GM18951 (cell line): ENCODE measurements around the gene BLVRB.
"Not testable (repeated sequence)": the region's sequence is repeated elsewhere in the genome, so short reads cannot be mapped to it uniquely, and the experiment has no call there.

ENCODE experiments used
- POLR2A ChIP-seq: IDR thresholded peaks from 4 replicates; pipeline ENCODE4 v1.6.1; 2011; ENCODE audit warnings: mild to moderate bottlenecking; ENCODE audit not compliant: insufficient read length, insufficient read depth; ENCODE audit errors: extremely low read depth
- in situ Hi-C: fragments of 300-500 bp; cut with MboI; formaldehyde crosslinking; loops from one replicate; pipeline ENCODE4 v1.12.0; 2022; ENCODE audit warnings: low sequenced_read_pairs, mixed read lengths, inconsistent platforms; ENCODE audit not compliant: unreplicated experiment

The BLVRB gene

DNA sequence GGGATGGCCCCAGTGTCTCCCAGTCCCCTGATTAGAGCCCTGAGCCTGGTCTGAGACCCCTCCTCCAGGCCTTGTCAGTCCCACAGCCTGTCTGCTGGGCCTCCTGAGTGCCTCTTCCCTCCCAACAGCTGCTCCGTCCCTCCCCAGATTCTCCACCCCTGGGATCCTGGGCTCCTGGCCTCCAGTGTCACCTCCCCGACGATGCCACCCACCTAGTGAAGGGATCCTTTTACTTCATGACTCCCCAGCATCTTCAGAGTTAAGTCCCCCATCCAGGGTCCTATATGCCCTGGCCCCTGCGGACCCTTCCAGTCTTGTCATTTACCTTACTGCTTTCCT lies 47.9 kb downstream of the BLVRB start:
- in situ Hi-C loops: no loop called here
- TF ChIP-seq POLR2A: no peak

DNA sequence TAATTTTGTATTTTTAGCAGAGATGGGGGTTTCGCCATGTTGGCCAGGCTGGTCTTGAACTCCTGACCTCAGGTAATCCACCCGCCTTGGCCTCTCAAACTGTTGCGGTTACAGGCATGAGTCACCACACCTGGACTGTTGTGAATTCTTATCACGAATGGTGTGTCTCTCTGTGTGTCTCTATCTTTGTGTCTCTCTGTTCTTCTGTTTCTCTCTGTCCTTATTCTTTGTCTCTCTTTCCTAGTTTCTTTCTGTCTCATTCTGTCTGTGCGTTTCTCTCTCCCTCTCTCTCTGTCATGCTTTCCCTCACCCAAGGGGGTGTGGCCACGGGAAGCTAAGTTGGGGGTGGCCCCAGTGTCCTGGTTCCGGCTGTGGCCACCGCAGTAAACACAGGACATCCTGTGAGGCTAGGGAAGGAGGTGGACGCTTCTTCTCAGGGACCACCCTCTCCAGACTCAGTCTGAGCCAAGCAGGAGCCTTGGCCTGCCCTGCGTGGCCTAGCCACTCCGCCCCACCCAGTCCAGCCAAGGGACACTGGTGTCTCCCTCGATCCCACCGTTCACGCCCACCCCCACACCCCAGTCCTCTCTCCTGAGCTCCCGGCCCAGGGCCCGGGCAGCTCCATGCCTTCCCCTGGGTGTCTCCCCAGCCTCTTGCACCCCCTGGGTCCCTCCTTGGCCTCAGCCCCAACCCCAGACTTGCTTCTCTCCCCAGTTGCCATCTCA lies 48.5 kb downstream of the BLVRB start:
- in situ Hi-C loops: no loop called here
- TF ChIP-seq POLR2A: no peak

DNA sequence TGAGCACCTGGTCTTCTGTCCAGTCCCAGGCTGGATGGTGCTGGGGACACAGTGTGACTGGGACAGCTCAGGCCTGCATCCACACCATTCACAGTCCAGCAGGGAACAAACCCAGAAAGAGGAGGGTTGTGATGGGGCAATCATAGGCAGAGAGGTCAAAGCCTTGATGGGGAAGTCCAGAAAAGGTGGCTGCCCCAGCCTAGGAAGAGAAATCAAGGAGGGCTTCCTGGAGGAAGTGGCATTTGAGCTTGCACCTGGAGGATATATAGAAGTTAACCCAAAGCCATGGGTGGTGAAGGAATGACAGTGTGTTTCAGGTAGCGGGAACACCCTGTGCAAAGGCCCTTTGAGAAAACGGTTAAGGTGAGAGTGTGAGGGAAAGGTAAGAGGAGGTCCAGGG lies 49.8 kb downstream of the BLVRB start:
- no peak for TF ChIP-seq POLR2A
- in situ Hi-C loops: no loop called here

DNA sequence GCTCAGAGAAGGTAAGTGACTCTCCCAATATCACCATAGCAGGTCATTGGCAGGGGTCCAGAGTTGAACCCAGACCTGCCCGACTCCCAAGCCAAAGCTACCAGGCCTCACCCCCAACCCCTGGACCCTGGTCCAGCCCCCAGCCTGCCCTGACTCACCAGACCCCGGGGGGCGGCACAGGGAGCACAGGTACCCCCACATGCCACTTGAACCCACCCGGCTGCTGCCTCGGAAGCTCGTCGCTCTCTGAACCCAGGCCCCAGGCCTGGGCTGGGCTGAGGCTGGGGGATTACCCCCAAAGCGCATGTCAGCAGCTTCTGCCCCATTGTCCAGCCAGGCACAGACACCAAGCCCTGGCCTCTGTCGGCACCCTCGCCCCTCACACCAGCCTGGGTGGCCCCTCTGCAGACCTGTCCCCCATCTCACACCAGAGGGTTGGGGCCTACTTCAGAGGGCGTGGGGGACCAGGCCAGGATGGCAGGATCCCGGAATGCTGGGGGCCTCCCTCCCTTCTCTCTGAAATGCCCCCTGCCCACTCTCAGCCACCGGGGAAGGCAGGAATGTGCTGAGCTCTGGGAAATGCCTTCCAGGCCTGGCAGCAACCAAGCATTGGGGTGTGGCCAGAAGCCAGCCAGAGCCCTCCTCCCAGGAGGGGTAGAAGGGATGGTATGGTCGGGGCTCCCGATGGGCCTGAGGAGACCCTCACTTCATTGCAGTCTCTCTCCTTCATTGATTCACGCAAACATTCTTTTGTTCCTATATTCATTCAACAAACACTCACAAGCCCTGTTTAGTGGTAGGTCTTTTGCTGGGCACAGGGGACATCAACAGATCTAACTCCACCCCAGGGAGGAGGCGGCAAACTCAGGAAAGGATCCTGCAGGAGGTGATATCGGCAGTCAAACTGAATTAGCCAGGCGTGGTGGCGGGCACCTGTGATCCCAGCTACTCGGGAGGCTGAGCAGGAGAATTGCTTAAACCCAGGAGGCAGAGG lies 50.7 kb downstream of the BLVRB start:
- TF ChIP-seq POLR2A: no peak
- in situ Hi-C loops: no loop called here

DNA sequence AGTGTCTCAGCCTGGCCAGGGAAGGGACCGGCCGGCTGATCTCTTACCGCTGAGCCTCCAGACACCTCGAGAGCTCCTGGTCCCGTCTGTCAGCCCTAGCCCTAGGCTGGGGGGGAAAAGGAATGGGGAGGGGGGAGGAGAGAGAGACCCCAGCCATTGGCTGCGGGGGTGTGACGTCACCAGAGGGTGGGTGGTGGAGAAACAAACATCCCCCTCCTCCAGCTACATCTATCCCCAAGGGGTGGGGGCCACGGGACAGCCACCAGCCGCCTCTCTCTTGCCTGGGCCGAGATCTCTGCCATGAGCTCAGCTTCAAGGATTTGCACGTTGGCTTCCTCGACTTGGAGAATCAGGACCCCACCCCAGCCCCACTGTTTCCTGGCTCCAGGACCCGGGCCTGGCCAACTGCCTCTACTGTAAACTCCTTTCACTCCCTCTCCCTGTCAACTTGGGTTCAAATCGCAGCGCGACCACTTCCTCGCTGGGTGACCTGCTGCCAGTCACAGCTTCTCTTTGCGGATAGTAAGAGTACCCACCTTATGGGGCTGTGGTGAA lies 52.2 kb downstream of the BLVRB start, which contains the start of gene PRX:
PRX (minus strand) TSS at position 88 of the 555 bp plus-strand sequence. CDS start 5,446 bp downstream, outside the sequence.
- no peak for TF ChIP-seq POLR2A
- in situ Hi-C loops: no loop called here

DNA sequence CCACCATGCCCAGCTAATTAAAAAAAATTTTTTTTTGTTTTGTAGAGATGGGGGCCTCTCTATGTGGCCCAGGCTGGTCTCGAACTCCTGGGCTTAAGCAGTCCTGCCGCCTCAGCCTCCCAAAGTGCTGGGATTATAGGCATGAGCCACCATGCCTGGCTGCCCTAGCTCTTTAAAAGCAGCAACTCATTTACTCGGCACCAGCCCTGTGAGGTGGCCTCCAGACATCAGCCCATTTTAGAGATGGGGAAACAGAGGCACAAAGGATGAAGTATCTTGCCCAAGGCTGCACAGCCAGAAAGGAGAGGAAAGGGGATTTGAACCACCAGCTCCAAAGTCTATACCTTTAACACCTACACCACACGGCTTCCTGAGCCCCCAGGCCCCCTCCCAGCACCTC lies 52.7 kb downstream of the BLVRB start:
- in situ Hi-C loops: no loop called here
- no peak for TF ChIP-seq POLR2A

DNA sequence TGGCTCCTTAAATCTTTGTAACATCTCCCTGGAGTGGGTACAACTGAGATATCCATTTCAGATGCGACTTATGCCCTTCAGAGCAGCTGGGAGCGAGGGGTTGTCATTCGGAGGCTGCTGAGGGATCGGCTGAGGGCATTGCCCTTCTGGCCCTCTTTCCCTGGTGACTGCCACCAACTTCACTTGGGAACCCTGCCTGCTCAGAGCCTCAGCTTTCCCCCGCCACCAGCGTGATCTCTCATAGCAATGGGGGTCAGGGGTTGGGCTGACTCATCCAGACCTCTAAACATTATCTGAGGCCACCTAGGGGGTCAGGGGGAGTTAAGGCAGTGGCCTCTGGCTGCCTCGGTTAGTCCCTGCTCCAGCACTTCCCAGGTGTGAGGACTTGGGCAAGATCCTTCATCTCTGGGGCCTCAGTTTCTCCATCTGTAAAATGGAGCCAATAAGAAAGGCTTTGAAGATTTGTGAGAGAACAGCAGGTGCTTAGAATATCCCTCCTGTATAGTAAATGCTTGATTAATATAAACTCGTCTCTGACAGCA lies 53.5 kb downstream of the BLVRB start:
- no peak for TF ChIP-seq POLR2A
- in situ Hi-C loops: no loop called here

DNA sequence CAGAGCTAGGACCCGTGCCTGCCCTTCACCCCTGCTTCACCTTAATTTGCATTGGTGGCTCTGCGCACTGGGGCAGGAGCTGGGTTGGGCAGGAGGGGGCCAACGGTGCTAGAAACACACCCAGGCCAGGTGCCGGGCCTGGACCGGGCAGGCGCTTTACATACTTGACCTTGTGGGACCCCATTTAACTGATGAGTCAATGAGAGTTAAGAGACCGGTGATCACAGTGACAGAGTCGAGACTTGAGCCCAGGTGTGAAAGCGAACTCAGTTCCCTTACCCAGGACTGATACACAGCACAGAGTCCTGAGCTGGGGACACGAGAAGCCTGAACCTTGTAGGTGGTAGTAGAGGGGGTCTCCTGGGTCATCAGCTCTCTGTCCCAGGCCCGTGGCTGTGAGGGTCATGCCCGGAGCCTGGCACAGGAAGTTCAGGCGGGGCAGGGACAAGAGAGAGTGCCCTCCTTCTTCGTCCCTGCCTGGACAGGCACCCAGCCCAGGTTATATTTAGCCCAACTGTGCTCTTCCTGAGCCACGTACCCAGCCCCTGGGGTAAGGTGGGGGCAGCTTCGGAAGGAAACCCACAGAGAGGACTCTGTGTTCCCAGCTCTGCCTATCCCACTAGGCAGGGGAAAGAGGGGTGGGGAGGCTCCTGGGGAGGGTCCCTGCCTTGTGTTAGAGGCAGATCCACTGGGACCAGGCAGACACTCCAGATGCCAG lies 54.3 kb downstream of the BLVRB start:
- no peak for TF ChIP-seq POLR2A

DNA sequence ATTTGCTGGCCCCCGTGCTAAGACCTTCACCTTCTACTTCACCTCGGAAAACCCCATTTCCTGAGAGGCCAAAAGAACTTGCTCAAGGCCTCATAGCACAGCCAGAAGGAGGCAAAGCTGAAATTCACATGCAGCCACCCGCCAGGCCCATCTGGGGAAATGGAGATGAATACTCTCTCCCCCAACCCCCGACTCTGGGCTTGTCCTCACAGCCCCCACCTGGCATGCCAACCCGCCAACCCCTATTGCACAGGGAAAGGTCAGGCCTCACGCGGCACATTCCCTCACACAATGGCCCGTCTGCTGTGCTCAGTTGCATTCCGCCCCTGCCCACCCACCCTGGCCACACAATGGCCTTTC lies 55.5 kb downstream of the BLVRB start:
- TF ChIP-seq POLR2A: no peak
- in situ Hi-C loops: no loop called here

More for the DNA sequence above, 54.3 kb downstream of the BLVRB start:
- in situ Hi-C loops: no loop called here

DNA sequence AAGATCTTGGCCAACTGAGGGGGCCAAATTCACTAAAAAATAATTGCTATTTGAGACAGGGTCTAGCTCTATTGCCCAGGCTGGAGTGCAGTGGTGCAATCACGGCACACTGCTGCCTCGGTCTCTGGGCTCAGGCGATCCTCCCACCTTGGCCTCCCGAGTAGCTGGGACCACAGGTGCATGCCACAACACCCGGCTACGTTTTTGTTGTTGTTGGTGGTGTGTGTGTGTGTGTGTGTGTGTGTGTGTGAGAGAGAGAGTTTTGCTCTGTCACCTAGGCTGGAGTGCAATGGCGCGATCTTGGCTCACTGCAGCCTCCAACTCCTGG lies 57.0 kb downstream of the BLVRB start:
- in situ Hi-C loops: not testable (repeated sequence)

DNA sequence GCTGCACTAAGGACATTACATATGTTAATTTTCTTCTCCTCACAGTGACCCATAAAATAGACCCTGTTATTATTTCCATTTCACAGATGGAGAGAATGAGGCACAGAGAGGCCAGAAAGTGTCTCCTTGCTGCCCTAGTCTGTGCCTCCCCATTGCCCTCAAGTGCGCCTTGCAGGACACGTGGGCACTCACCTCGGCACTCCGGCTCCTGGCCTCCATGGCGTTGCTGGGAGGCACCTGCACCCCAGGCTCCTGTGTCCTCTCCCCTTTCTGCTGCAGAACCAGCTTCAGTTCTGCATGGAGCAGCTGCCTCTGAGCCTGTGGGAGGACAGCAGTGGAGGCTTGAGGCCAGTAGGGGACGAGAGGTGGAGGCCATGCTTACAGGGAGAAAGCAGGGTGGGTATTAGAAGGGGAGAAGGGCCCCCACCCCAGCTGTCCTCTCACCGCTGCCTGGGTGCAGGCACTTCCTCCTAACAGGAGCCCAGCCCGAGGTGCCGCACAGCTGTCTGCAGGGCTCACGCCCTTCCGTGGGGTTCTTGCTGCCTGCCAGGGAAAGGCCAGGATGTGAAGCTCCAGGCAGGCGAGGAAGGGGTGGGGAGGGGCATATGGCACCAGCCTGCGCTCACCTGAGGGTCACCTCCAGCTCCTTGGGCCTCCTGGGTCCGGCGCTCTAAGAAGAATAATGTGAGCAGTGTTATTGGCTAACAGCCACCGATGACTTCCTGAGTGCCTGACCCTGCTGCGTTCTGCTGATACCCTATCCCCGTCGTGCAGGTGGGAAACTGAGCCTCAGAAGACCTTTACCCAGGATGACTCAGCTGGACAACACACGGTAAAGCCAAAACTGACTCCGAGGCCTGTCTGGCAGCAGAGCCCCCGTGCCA lies 57.6 kb downstream of the BLVRB start:
- in situ Hi-C loops: no loop called here

DNA sequence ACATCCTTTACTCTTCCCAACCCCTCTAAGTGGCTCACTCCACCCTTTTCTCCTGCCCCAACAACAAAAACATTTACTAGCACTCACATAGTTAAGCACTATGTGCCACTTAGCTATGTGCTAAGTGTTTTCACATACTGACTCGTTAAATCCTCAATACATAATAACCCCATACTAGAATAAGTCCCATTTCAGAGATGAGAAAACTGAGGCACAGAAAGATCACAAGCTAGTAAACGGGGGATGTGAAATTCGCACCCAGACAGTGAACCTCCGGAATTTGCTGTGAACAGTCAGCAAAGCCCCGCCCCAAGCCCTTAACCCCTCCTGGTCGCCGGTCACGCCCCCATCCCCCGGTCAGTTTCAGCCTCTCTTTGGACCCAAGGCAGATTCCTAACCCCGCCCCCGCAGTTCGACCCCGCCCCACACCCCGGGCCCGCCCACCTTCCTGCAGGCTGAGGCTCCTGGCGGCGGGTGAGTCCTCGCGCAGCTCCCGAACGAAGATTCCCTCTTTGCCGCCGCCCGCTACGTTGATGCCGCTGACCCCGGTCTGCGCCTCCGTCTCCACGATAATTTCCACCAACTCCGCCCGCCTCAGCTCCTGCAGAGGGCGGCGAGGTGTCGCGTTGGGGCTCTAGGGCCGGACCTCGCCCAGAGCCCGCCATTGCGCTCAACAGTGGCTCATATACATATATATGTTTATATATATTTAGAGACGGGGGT lies 62.1 kb downstream of the BLVRB start:
- in situ Hi-C loops: no loop called here
- TF ChIP-seq POLR2A: no peak

More for the DNA sequence above, 57.6 kb downstream of the BLVRB start:
- no peak for TF ChIP-seq POLR2A

DNA sequence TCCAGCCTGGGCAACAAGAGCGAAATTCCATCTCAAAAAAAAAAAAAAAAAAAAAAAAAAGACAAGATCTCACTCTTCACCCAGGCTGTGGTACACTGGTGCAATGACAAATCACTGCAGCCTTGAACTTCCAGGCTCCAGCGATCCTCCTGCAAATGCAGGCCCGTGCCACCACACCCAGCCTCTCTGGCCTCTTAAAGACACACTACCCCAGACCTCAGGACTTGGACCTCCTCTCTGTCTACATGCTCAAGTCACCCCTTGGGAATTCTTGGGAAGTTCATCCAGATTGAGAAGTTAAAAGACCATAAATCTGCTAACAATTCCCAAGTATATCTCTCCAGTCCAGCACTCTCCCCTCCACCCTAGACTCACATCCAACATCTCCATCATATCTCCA lies 65.0 kb downstream of the BLVRB start:
- TF ChIP-seq POLR2A: no peak
- in situ Hi-C loops: no loop called here
